ENCODE measurements around the gene PGPEP1. TPM values are rescaled to one million over a fixed set of nuclear protein-coding genes. Genes with fewer than 3 reads are reported as not detected.

Gene PGPEP1
- total RNA-seq, 4 donors from 2014 or later: 21.2 to 67.9 (median 38.1) TPM

DNA sequence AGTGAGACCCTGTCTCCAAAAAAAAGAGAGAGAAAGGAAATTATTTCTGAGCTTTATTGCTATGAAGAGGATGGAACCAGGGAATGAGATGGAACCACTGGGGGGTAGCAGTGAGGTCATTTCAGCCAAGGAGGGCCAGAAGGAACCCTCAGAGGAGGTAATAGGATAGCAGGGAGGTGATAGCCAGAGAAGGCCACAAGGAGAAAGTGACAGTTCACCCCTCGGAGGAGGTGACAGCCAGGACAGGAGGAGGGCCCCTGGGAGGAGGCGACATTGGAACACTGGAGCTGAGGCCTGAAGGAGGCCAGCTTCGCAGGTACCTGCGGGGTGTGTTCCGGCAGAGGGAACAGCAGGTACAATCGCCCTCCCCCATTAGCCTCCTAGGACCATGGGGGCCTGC lies 675 bp upstream of the PGPEP1 start:
- H3K4me3 ChIP-seq: peak overlapping the region in 1 of 2 donors; percentile 76
- H3K36me3 ChIP-seq: no peaks in the 10 kb centered on the region
- H3K27ac ChIP-seq: peak overlapping the region in 1 of 2 donors; percentile 81
- H3K9me3 ChIP-seq: no peaks in the 10 kb centered on the region
- intact Hi-C loops (cut with DNase I; ENCODE audit: low total_unique reads): loop anchor here (10.0 kb wide), 1 partner anchor 75 kb away; the partner anchor contains the start of gene SSBP4
- no peaks in the 10 kb centered on the region for H3K4me1 ChIP-seq
- TF ChIP-seq POLR2A (IDR thresholded peaks at IDR 0.05) (no peak), CTCF (IDR thresholded peaks at IDR 0.05) (peak in 2 of 4 experiments; percentile 10 to 12)
- no peak for DNase-seq
- H3K27me3 ChIP-seq: no peaks in the 10 kb centered on the region

DNA sequence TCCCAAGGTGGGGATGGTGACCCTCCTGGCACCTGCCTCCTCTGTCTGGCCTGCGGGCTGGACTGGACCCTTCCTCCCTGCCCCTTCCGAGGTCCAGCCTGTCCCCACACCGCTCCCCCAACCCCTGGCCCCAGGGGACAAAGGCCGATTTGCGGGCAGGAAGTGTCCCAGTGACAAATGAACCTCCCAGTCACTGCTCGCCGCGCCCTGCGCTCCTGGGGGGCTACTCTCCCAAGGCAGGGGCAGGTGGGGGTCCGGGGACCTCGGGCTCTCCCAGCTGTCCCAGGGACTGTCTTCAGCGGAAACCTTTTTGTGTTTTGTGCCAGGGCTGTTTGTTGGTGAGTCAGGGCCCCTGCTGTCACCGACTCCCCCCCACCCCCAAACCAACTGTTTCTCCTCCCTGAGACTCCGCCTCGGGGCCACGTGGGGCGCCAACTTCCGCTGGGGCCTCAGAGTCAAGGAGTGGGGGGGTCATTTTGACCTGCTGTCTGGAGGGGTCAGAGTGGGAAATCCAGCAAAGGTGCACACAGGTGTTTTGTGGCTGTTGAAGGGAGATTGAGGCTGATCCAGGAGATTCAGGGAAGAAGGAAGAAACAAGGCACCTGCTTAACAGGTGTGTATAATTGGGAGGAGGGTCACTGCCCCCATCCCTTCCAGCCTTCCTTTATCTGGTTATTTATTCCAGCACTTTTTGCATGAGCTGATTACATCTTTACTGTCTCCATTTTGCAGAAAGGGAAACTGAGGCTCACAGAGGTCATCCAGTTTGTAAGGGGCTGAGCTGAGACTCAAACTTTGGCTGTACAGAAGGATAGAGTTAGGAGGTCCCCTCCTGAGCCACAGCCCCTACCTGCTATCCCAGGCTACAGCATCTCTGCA lies 831 bp downstream of the PGPEP1 start:
- Histone ChIP-seq H3K36me3 (no peaks in the 10 kb centered on the region), H3K9me3 (no peaks in the 10 kb centered on the region), H3K27me3 (no peaks in the 10 kb centered on the region), H3K4me3 (peak overlapping the region; percentile 76 to 80), H3K4me1 (no peaks in the 10 kb centered on the region), H3K27ac (peak overlapping the region; percentile 81 to 87)
- intact Hi-C loops (cut with DNase I; ENCODE audit: low total_unique reads): loop anchor here (10.0 kb wide), 1 partner anchor 74 kb away; the partner anchor contains the start of gene SSBP4
- TF ChIP-seq CTCF (IDR thresholded peaks at IDR 0.05) (no peak), POLR2A (IDR thresholded peaks at IDR 0.05) (no peak)
- peak; percentile 48 to 66 for DNase-seq

DNA sequence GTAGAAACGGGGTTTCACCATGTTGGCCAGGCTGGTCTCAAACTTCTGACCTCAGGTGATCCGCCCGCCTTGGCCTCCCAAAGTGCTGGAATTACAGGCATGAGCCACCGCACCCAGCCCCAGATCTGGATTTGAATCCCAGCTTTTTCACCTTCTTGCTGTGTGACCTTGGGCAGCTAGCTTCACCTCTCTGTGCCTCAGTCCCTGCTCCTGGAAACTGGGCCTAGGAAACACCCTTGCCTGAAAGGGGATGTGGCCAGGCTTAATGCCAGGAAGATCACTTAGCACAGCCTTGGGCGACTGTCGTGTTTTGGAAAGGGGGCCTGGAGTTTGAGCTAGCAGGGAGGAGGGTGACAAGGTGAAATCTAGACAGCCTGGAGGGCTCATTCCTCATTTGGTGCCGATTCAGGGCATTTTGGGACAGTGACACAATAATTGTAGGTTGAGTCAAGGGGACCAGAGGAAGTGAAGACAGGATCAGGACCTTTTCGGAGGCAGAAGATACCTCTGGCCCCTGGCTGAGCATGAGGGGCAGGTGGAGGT lies 1.8 kb downstream of the PGPEP1 start:
- intact Hi-C loops (cut with DNase I; ENCODE audit: low total_unique reads): loop anchor here (10.0 kb wide), 1 partner anchor 73 kb away; the partner anchor contains the start of gene SSBP4
- no peak for DNase-seq
- Histone ChIP-seq H3K9me3 (no peaks in the 10 kb centered on the region), H3K36me3 (no peaks in the 10 kb centered on the region), H3K4me3 (no peak overlapping the region), H3K4me1 (no peaks in the 10 kb centered on the region), H3K27ac (peak overlapping the region in 1 of 2 donors; percentile 81), H3K27me3 (no peaks in the 10 kb centered on the region)
- no peak for TF ChIP-seq POLR2A (IDR thresholded peaks at IDR 0.05)

GRCh38 chr19:18344582-18344950 lies 4.2 kb downstream of the PGPEP1 start:
- Histone ChIP-seq H3K36me3 (no peaks in the 10 kb centered on the region), H3K27me3 (no peaks in the 10 kb centered on the region), H3K4me3 (no peak overlapping the region), H3K4me1 (no peaks in the 10 kb centered on the region), H3K27ac (no peak overlapping the region), H3K9me3 (no peaks in the 10 kb centered on the region)
- TF ChIP-seq CTCF (IDR thresholded peaks at IDR 0.05) (no peak), POLR2A (IDR thresholded peaks at IDR 0.05) (no peak)
- DNase-seq: no peak
- intact Hi-C loops (cut with DNase I; ENCODE audit: low total_unique reads): loop anchor here (10.0 kb wide), 1 partner anchor 70 kb away; the partner anchor contains the start of gene SSBP4

- intact Hi-C loops (cut with DNase I; ENCODE audit: low total_unique reads): loop anchor here (10.0 kb wide), 1 partner anchor 70 kb away; the partner anchor contains the start of gene SSBP4
Observed at GRCh38 chr19:18345296-18345695, 4.9 kb downstream of the PGPEP1 start.

More at GRCh38 chr19:18345296-18345695, 4.9 kb downstream of the PGPEP1 start:
- Histone ChIP-seq H3K27ac (no peak overlapping the region), H3K4me3 (no peak overlapping the region), H3K4me1 (no peaks in the 10 kb centered on the region), H3K9me3 (no peaks in the 10 kb centered on the region), H3K27me3 (no peaks in the 10 kb centered on the region), H3K36me3 (no peaks in the 10 kb centered on the region)
- DNase-seq: no peak
- TF ChIP-seq CTCF (IDR thresholded peaks at IDR 0.05) (no peak), POLR2A (IDR thresholded peaks at IDR 0.05) (no peak)
